ENCODE data around the gene BSPH1. TPM values are rescaled to one million over a fixed set of nuclear protein-coding genes. Genes with fewer than 3 reads are reported as not detected.
"Not testable (repeated sequence)": the region's sequence is repeated elsewhere in the genome, so short reads cannot be mapped to it uniquely, and the experiment has no call there.

Gene BSPH1
- polyA plus RNA-seq, 3 donors: not detected

DNA sequence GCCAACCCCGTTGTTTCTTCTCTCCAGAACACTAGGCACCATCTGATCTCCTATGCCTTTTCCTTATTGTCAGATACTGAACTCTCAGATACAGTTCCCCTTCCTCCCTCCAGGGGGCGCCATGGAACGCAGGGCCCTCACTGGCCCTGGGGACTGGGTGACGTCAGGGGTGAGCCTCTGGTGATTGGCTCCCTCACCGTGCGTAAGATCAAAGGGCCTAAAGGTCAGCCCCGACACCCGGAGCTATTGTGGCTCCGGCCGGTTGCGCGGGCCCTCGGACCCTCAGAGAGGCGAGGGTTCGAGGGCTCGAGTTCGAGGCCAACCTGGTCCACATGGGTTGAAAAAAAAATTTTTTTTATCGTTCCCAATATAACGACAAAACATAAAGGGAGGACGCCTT lies 63.4 kb downstream of the BSPH1 start:
- not testable (repeated sequence) for DNase-seq

DNA sequence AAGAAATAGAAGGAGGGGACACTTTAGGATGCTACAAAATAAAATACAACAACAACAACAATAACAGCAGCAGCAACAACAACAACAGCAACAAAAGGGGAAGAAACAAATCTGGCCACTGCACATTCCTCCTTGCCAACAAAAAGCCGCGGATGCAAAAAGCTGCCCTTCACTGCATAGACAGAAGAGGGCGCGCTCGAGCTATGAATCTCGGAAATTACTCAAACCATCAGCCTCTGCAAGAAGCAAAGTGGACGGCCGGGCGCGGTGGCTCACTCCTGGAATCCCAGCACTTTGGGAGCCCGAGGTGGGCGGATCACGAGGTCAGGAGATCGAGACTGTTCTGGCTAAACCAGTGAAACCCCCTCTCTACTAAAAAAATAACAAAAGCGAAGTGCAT lies 71.9 kb downstream of the BSPH1 start:
- not testable (repeated sequence) for DNase-seq

Other genes starting within 250 kb of the BSPH1 start
- gene NOP53, start 246.6 kb downstream of the BSPH1 start, polyA plus RNA-seq (ENCODE audit: insufficient read length in 3 of 3): 100 to 1,000 TPM; 370 to 415 (median 376) TPM
- 100 to 1,000 TPM; 129 to 150 (median 150) TPM for gene SELENOW, start 213.5 kb downstream of the BSPH1 start, polyA plus RNA-seq (ENCODE audit: insufficient read length in 3 of 3)
- not detected for gene TPRX1, start 187.6 kb downstream of the BSPH1 start, polyA plus RNA-seq (ENCODE audit: insufficient read length in 3 of 3)
- under 1 TPM; 0.01 to 0.14 (median 0.06) TPM for gene CRX, start 170.2 kb downstream of the BSPH1 start, polyA plus RNA-seq (ENCODE audit: insufficient read length in 3 of 3)
- gene TPRX2, start 132.9 kb downstream of the BSPH1 start, polyA plus RNA-seq (ENCODE audit: insufficient read length in 3 of 3): not detected
- gene SULT2A1, start 105.9 kb downstream of the BSPH1 start, polyA plus RNA-seq (ENCODE audit: insufficient read length in 3 of 3): 1 to 10 TPM in 1 of 3 donors, under 1 TPM in 1, not detected in 1; 0.61 to 1.6 TPM
- gene ELSPBP1, start 2.5 kb upstream of the BSPH1 start, polyA plus RNA-seq (ENCODE audit: insufficient read length in 3 of 3): under 1 TPM in 1 of 3 donors, not detected in 2; 0.37 TPM
- gene CABP5, start 51.9 kb upstream of the BSPH1 start, polyA plus RNA-seq (ENCODE audit: insufficient read length in 3 of 3): not detected
- gene PLA2G4C, start 118.6 kb upstream of the BSPH1 start, polyA plus RNA-seq (ENCODE audit: insufficient read length in 3 of 3): 10 to 100 TPM in 1 of 3 donors, 1 to 10 TPM in 2; 5.7 to 12.5 (median 9.9) TPM
- 10 to 100 TPM; 72.0 to 77.7 (median 73.7) TPM for gene LIG1, start 178.2 kb upstream of the BSPH1 start, polyA plus RNA-seq (ENCODE audit: insufficient read length in 3 of 3)
- 10 to 100 TPM; 11.4 to 13.7 (median 13.6) TPM for gene ZSWIM9, start 178.5 kb upstream of the BSPH1 start, polyA plus RNA-seq (ENCODE audit: insufficient read length in 3 of 3)

Measured in renal pelvis (tissue), 4 donors.